Body of pancreas (tissue), 4 donors: ENCODE results near the gene NRDE2.

Experiments used
- POLR2A ChIP-seq, 3 donors: fragments of 450-650 bp; IDR thresholded peaks; one replicate each; pipeline ENCODE4 v1.6.1; 2016; ENCODE audit warnings: antibody characterized with exemption in 3 of 3, mild to moderate bottlenecking in 2 of 3
- TF ChIP-seq, protein P1 (sequence below), 7 experiments: fragments of 450-650 bp in 4 of 7; fragments of 200-600 bp in 3 of 7; sonication (generic) in 3 of 7; IDR thresholded peaks; one replicate each; pipeline ENCODE4 v1.5.1; 2016 to 2019; ENCODE audit warnings: antibody characterized with exemption in 7 of 7

DNA sequence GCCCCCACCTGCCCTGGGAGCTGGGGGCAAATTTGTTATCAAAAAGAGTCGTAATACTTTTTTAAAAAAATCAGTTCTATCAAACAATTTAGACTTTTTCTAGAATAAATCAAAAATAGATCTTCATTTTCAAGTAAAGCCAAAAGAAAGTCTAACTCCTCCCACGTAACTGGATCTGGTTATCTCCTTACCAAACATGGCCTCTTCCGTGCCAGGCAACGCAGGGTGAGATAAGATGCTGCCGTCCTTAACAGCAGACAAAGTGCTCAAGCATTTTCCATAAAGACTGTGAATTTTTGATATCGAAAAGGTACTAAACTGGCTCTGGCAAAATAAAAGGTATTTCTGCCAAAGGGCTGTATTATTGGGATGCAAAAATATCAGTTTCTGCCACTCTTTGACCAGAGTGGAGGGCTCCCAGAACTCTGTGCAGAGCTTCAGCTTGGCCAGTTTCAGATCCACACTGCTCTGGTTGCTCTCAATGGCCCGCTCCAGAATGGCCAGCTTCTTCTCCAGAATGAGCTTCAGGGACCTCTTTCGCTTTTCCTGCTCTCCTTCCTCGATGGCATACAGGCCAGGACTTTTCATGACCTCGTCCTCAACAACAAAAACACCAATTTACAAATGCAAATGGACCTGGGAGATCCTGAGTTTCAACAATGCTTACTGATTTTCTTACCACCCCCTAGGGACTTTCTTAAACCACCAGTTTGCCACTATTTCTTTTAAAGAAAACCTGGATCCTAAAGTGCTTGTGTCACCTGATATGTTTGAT is 29.0 kb downstream of the NRDE2 start:
- TF ChIP-seq, protein P1, sequence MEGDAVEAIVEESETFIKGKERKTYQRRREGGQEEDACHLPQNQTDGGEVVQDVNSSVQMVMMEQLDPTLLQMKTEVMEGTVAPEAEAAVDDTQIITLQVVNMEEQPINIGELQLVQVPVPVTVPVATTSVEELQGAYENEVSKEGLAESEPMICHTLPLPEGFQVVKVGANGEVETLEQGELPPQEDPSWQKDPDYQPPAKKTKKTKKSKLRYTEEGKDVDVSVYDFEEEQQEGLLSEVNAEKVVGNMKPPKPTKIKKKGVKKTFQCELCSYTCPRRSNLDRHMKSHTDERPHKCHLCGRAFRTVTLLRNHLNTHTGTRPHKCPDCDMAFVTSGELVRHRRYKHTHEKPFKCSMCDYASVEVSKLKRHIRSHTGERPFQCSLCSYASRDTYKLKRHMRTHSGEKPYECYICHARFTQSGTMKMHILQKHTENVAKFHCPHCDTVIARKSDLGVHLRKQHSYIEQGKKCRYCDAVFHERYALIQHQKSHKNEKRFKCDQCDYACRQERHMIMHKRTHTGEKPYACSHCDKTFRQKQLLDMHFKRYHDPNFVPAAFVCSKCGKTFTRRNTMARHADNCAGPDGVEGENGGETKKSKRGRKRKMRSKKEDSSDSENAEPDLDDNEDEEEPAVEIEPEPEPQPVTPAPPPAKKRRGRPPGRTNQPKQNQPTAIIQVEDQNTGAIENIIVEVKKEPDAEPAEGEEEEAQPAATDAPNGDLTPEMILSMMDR (IDR thresholded peaks at IDR 0.05): no peak
- TF ChIP-seq POLR2A (IDR thresholded peaks at IDR 0.05): no peak
